Transverse colon (tissue), 4 donors: ENCODE results near the gene IGSF9B.

Source experiments
- CTCF ChIP-seq, 5 experiments: fragments of 200-600 bp in 3 of 5; fragments of 450-650 bp in 2 of 5; sonication (generic) in 3 of 5; IDR thresholded peaks; 1 replicate in 2 of 5; 2 replicates in 3 of 5; pipeline ENCODE4 v1.5.1; 2016 to 2017; ENCODE audit warnings: antibody characterized with exemption in 5 of 5, inconsistent platforms in 3 of 5, mild to moderate bottlenecking in 2 of 5, moderate library complexity in 1 of 5
- POLR2A ChIP-seq: fragments of 450-650 bp; IDR thresholded peaks from one replicate; pipeline ENCODE4 v1.6.1; 2016; ENCODE audit warnings: antibody characterized with exemption, mild to moderate bottlenecking, moderate library complexity
- POLR2AphosphoS5 ChIP-seq, 3 donors: sonication (generic); formaldehyde crosslinking; IDR thresholded peaks; one replicate each; pipeline ENCODE4 v1.6.1; 2016; ENCODE audit warnings: antibody characterized with exemption in 3 of 3

GRCh38 chr11:133941546-133941945, 15.2 kb downstream of the IGSF9B start:
- no peak for TF ChIP-seq CTCF (IDR thresholded peaks at IDR 0.05)
- no peak for TF ChIP-seq POLR2A
- no peak for TF ChIP-seq POLR2AphosphoS5 (IDR thresholded peaks at IDR 0.05)
